Upper lobe of right lung (tissue), 1 donor: ENCODE results near the gene TMEM144. TPM values are rescaled to one million over a fixed set of nuclear protein-coding genes. Genes with fewer than 3 reads are reported as not detected.
A peak's percentile ranks its signal among the peaks of the same experiment; 100 is the strongest.

Source experiments
- ATAC-seq: fragments of 200-7000 bp; cut with Tn5 transposase; one replicate; pipeline ENCODE4 v1.9.1; 2020; ENCODE audit warnings: mild to moderate bottlenecking, moderate library complexity
- DNase-seq: peaks from one replicate; pipeline ENCODE4 v3.0.0-alpha.2; 2020
- H3K27ac ChIP-seq: fragments of 200-600 bp; one replicate; pipeline ENCODE4 v1.8.0; 2022
- H3K27me3 ChIP-seq: fragments of 200-600 bp; one replicate; pipeline ENCODE4 v1.8.0; 2022; ENCODE audit warnings: mild to moderate bottlenecking
- H3K36me3 ChIP-seq: fragments of 200-600 bp; one replicate; pipeline ENCODE4 v1.8.0; 2022
- H3K4me1 ChIP-seq: fragments of 200-600 bp; one replicate; pipeline ENCODE4 v1.8.0; 2022
- H3K4me3 ChIP-seq: fragments of 200-600 bp; one replicate; pipeline ENCODE4 v1.8.0; 2022; ENCODE audit warnings: mild to moderate bottlenecking
- H3K9me3 ChIP-seq: fragments of 200-600 bp; one replicate; pipeline ENCODE4 v1.8.0; 2022
- CTCF ChIP-seq: fragments of 200-600 bp; IDR thresholded peaks from one replicate; pipeline ENCODE4 v1.8.0; 2022; ENCODE audit warnings: antibody characterized with exemption
- intact Hi-C: fragments of 100-400 bp; cut with DNase I; formaldehyde crosslinking; loops from one replicate; pipeline ENCODE4 v1.11.0; 2022
- total RNA-seq: library from RNA; stranded (reverse); fragmentation: NEBNext Ultra II Directional; extraction: Animal tissue kit (Norgen Biotek cat#: 25700); gene quantifications from one replicate; pipeline ENCODE4 v1.2.1, GENCODE V29; 2021
- donor health status: DM: no; HTN: yes; CAD: no; lungs with severe emphysema.

TMEM144 gene
- total RNA-seq, 1 donor from 2014 or later = 15.5 TPM

GRCh38 chr4:158250321-158250720 is 40.0 kb downstream of the TMEM144 start:
- intact Hi-C loops = no loop called here
- Histone ChIP-seq H3K4me3 (no peak overlapping the region), H3K36me3 (no peaks in the 10 kb centered on the region), H3K27ac (no peak overlapping the region), H3K4me1 (no peaks in the 10 kb centered on the region), H3K27me3 (no peaks in the 10 kb centered on the region), H3K9me3 (no peaks in the 10 kb centered on the region)
- DNase-seq (no peak), ATAC-seq (peak; percentile 87)
- no peak for TF ChIP-seq CTCF

- Histone ChIP-seq H3K4me1 (no peaks in the 10 kb centered on the region), H3K27ac (no peak overlapping the region), H3K9me3 (no peaks in the 10 kb centered on the region), H3K36me3 (no peaks in the 10 kb centered on the region), H3K4me3 (no peak overlapping the region), H3K27me3 (no peaks in the 10 kb centered on the region)
- DNase-seq (no peak), ATAC-seq (peak; percentile 77)
- intact Hi-C loops = no loop called here
- peak; percentile 66 for TF ChIP-seq CTCF
Measured at GRCh38 chr4:158253350-158253980, 43.2 kb downstream of the TMEM144 start.

GRCh38 chr4:158254292-158254691 is 44.0 kb downstream of the TMEM144 start:
- no peaks in the 10 kb centered on the region for H3K4me1 ChIP-seq
- intact Hi-C loops = no loop called here
- ATAC-seq (no peak), DNase-seq (no peak)
- H3K27ac ChIP-seq = no peak overlapping the region
- no peak for TF ChIP-seq CTCF
- H3K27me3 ChIP-seq = no peaks in the 10 kb centered on the region
- H3K9me3 ChIP-seq = no peaks in the 10 kb centered on the region
- no peaks in the 10 kb centered on the region for H3K36me3 ChIP-seq
- no peak overlapping the region for H3K4me3 ChIP-seq

DNA sequence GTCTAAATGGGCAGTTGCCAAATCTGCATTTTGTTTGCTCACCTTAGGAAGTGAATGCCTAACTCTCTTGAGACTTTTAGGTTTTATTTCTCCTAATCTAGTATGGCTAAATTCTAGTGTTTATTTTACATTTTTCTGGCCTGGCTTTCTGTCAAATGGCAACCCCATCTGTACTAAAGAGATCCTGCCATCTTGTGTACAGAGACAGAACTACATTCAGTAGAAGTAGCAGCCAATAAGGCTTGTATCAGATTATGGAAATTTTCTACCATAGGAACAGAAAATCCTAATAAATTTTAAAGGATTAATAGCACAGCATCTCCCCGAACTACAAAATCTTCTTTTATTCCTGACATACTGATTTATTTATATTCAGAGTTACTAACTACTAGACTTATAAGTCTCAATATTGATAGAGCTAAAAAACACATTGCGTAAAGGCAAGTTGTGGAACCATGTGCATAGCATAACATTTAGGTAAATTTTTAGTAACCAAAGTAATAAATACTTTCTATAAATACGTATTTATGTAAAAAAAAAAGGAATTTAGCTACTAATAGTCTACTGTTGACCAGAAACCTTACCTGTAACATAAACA is 45.5 kb downstream of the TMEM144 start:
- DNase-seq (no peak), ATAC-seq (peak; percentile 88)
- no peaks in the 10 kb centered on the region for H3K36me3 ChIP-seq
- peak; percentile 79 for TF ChIP-seq CTCF
- no peaks in the 10 kb centered on the region for H3K4me1 ChIP-seq
- H3K27ac ChIP-seq = no peak overlapping the region
- no peaks in the 10 kb centered on the region for H3K27me3 ChIP-seq
- intact Hi-C loops = no loop called here
- H3K9me3 ChIP-seq = no peaks in the 10 kb centered on the region
- no peak overlapping the region for H3K4me3 ChIP-seq

DNA sequence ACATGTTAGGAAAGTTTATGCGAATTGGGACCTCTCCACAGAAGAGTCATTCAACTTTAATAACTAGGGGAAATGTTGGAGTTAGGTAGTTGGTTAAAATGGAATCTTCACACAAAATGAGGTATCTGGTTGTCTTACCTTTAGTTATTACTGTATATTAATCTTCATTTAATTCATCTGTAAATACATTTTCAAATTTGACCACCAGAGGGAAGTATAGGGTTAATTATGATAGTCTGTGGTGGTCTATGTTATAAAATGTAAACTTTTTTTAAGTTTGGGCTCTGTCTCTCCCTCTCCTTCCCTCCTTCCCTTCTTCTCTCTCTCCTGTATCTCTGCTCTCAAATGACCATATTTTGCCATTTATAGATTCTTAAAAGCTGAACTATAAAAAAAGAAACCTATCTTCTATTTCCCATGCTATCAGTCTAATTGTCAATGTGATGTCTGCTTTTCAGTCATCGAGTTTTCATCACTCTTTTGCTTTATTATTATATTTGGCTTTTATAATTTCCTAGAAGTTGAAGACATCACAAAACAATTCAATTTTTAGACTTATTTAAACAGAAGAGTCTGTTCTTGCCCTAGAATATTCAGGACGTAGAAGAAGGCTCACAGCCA is 49.8 kb downstream of the TMEM144 start:
- no peaks in the 10 kb centered on the region for H3K27me3 ChIP-seq
- peak; percentile 36 for TF ChIP-seq CTCF
- DNase-seq (no peak), ATAC-seq (no peak)
- H3K36me3 ChIP-seq = no peaks in the 10 kb centered on the region
- no peaks in the 10 kb centered on the region for H3K9me3 ChIP-seq
- no peaks in the 10 kb centered on the region for H3K4me1 ChIP-seq
- intact Hi-C loops = no loop called here
- no peak overlapping the region for H3K4me3 ChIP-seq
- no peak overlapping the region for H3K27ac ChIP-seq
